ENCODE results near the gene FLOT1.
"Not testable (repeated sequence)": the region's sequence is repeated elsewhere in the genome, so short reads cannot be mapped to it uniquely, and the experiment has no call there.

FLOT1 gene

GRCh38 chr6:30767158-30767943, 24.9 kb upstream of the FLOT1 start:
- DNase-seq (ENCODE audit: low read depth), result no peak

DNA sequence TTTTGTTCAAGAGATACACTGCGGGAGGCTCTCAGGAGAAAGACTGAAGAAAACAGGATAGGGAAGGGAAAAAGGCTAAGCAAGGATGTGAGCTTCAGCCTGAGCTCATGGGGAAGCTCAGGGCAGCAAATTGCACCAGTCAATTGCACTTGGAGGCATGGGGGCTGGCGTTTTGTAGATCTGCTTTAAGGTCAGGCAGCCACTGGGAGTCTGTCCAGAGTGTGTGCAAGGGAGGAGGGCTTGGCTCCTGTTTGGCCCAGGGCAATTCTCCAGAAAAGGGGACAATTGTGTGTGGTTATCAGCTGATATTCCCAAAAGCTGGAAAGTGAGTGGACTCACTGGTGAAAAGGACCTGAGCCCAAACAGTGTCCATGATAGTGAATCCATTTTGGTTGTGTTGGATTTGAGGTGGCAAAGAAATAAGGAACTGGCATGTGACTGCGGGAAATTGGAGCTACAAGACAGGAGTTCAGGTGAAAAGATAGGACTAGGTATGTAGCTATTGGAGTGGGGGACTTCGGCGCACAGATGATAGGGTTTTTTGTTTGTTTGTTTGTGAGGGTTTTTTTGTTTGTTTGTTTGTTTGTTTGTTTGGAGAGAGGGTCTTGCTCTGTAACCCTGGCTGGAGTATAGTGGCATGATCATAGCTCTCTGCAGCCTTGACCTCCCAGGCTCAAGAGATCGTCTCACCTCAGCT, 24.1 kb upstream of the FLOT1 start:
- DNase-seq (ENCODE audit: low read depth), result no peak

DNA sequence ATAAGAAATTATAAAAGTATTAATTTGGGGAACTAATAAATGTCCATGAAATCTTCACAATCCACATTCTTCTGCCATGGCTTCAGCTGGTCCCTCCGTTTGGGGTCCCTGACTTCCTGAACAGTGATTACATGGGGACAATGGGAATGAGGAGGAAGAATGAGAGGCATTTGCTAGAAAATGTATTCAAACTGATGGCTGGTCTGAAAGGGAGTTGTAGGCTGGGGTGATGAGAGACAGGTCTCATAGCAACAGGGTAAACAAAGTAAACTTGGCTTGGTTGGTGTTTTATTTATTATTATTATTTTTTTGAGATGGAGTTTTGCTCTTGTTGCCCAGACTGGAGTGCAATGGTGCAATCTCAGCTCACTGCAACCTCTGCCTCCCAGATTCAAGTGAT, 23.0 kb upstream of the FLOT1 start:
- not testable (repeated sequence) for DNase-seq (ENCODE audit: low read depth)

DNA sequence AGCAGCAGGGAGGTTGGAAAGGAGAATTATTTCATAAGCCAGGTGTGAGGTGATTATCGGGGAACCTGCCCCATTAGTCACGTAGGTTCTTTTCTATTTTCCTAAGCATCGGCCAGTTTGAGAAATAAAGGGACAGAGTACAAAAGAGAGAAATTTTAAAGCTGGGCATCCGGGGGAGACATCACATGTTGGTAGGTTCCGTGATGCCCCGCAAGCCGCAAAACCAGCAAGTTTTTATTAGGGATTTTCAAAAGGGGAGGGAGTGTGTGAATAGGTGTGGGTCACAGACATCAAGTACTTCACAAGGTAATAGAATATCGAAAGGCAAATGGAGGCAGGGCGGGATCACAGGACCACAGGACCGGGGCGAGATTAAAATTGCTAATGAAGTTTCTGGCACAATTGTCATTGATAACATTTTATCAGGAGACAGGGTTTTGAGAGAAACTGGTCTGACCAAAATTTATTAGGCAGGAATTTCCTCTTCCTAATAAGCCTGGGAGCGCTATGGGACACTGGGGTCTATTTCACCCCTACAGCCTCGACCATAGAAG, 22.1 kb upstream of the FLOT1 start:
- DNase-seq (ENCODE audit: low read depth), result not testable (repeated sequence)

DNA sequence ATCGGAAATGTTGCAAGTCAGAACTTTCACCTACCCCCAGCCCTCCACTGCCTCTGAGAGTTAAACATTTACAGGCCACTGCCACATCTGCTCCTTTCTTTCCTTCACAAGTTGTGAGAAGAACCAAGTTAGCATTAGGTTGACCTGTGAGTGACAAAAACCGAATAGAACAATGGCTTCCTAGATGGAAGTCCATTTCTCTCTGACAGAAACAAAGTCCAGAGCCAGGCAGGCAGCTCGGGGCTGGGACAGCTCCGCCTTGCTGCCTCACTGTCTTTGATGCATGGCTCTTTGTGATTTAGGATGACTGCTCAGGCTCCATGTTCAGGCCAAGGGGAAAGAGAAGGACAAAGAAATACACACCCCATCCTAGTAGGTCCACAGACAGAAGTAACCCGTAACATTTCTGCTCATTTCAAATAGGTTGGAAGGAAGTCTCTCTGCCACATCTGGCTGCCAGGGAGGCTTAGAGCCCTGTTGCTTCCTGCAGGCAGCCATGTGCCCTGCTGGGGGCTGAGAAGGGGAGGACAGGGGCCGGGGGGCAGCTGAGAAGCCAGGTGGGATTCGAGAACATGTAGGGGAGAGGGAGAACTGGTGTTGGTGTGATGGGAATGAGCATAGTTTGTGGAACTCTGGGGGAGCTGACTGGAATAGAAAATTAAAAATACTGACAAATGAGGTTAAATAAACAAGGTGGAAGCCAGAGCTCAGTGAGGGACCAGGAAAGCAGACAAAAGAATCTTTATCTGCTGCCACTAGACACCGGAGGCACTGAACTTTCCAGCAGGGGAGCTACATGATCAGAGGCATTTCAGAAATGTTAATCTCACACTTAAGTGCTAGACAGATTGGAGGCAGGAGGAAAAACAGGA, 21.4 kb upstream of the FLOT1 start:
- DNase-seq (ENCODE audit: low read depth), result no peak

DNA sequence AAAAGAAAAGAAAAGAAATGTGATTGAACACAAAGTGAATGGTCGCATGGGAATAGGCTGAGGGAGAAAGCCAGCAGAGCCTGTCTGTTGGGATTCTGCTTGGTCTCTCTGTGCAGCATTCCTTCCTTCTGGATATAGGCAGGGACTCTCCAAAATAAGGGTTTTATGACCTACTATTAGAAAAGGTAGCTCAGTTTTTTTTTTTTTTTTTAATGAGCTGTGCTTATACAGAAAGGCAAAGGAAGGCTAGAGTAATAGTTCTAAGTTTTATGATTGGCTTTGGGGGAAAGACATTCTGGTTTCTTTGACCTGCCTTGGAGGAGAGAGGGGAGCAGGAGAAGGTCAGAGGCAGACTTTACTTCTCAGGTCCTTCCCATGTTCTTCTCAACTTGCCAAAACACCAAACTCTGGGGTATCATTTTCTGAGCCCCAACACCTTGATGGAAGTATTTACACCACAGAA, 20.7 kb upstream of the FLOT1 start:
- no peak for DNase-seq (ENCODE audit: low read depth)

GRCh38 chr6:30761791-30762429, 19.4 kb upstream of the FLOT1 start:
- DNase-seq (ENCODE audit: low read depth), result no peak

DNA sequence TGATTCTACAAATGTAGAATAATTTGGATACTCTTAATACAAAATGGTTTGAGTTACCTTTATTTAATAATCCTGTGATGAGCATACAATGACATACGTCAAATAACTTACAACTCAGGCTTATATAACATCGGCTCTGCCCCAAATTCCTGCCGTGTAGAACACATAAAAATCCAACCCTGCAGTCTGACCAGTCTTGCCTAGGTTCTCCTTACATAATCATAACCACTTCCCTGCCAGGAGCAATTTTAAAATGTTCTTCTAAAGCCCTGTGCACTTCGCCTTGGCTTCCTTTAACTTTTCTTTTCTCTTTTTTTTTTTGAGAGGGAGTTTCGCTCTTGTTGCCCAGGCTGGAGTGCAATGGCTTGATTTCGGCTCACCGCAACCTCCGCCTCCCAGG, 18.1 kb upstream of the FLOT1 start:
- DNase-seq (ENCODE audit: low read depth), result no peak

DNA sequence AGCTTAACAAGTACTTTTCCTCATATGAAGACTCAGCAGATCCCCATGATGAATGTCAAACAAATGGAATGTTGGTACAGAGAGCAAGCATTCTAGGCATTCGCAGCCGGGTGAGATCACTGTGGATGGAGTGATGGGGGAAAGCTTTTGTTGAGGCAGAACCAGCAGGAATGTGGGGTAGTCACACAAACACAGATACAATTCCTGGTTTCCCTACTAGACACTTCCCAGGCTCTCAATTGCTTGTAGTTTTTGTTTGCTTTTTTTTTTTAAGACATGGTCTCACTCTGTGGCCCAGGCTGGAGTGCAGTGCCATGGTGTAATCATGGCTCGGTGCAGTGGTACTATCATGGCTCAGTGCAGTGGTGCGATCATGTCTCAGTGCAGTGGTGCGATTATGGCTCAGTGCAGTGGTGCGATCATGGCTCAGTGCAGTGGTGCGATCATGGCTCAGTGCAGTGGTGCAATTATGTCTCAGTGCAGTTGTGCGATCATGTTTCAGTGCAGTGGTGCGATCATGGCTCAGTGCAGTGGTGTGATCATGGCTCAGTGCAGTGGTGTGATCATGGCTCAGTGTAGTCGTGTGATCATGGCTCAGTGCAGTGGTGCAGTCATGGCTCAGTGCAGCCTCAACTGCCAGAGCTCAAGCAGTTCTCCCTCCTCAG, 17.2 kb upstream of the FLOT1 start:
- DNase-seq (ENCODE audit: low read depth), result peak; percentile 87

GRCh38 chr6:30757261-30757904, 14.9 kb upstream of the FLOT1 start:
- no peak for DNase-seq (ENCODE audit: low read depth)

DNA sequence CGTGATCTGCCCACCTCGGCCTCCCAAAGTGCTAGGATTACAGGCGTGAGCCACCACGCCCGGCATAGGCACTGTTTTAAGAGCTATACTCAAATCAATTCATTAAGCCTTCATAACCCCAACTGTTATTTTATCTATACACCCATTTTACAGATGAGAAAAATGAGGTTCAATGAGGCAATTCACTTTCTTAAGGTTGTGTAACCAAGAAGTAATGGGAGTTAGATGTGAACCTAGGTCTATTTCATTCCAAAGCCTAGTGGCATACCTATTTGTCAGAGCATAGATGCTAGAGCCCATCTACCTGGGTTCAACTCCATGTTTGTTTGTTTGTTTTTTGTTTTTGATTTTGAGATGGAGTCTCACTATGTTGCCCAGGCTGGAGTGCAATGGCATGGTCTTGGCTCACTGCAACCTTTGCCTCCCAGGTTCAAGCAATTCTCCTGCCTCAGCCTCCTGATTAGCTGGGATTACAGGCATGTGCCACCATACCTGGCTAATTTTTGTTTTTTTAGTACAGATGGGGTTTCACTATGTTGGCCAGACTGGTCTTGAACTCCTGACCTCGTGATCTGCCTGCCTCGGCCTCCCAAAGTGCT, 14.0 kb upstream of the FLOT1 start:
- DNase-seq (ENCODE audit: low read depth), result not testable (repeated sequence)

- DNase-seq (ENCODE audit: low read depth), result no peak
Measured at GRCh38 chr6:30754631-30755030, 12.1 kb upstream of the FLOT1 start.

GRCh38 chr6:30752157-30752927, 9.9 kb upstream of the FLOT1 start:
- peak; percentile 99 for DNase-seq (ENCODE audit: low read depth)

- no peak for DNase-seq (ENCODE audit: low read depth)
Measured at GRCh38 chr6:30750379-30750668, 7.8 kb upstream of the FLOT1 start.

GRCh38 chr6:30749554-30750378, 7.3 kb upstream of the FLOT1 start:
- DNase-seq (ENCODE audit: low read depth), result no peak

DNA sequence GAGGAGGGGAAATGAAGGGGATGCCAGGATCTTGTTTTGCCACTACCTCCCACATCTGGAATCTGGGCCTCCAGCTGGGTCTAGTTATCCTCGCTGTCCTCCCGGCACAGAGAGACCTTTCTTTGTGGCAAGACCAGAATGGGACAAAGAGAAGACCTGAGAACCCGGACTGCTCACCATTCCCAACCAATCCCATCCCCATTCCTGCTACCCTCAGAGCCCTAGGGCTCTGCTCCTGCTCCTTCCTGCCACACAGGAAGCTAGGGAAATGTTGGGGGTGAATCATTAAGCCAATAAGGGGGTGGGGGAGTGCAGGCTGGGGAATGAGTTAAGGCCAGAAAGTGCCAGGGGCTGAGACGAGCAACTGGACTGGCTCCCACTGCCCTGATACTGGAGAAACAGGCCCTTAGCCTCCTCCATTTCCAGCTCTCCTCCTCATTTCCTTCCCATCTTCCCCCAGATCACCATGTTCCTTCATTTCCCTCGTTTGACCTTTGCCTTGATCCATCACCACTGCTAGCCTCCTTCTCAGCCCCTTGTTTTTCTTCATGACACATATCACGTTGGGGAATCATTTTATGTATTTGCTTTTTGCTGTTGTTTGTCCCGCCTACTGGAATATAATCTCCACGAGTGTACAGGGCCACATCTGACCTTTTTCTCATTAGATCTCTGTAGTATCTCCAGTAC, 6.5 kb upstream of the FLOT1 start:
- DNase-seq (ENCODE audit: low read depth), result no peak

GRCh38 chr6:30747902-30748769, 5.6 kb upstream of the FLOT1 start:
- no peak for DNase-seq (ENCODE audit: low read depth)
